ENCODE data around the gene ALX4. TPM values are rescaled to one million over a fixed set of nuclear protein-coding genes. Genes with fewer than 3 reads are reported as not detected.

Gene ALX4
- total and polyA plus RNA-seq, 2 experiments from 2014 or later: not detected

- H3K27me3 ChIP-seq (ENCODE audit: insufficient read depth): no peaks in the 10 kb centered on the region
- TF ChIP-seq JUNB (IDR thresholded peaks at IDR 0.05; ENCODE audit: unreplicated experiment): no peak
- no peak for TF ChIP-seq CREB1 (CRISPR knock-in tag; IDR thresholded peaks at IDR 0.05; ENCODE audit: low read depth)
- no peak for TF ChIP-seq POLR2AphosphoS5 (IDR thresholded peaks at IDR 0.05; ENCODE audit: low read depth)
- TF ChIP-seq EZH2phosphoT487 (IDR thresholded peaks at IDR 0.05; ENCODE audit: unreplicated experiment): no peak
- no peak for TF ChIP-seq STAT1 (IDR thresholded peaks at IDR 0.05; ENCODE audit: unreplicated experiment)
- no peak for TF ChIP-seq EZH2 (IDR thresholded peaks at IDR 0.05; ENCODE audit: low read depth, unreplicated experiment)
- no peak overlapping the region for H3K4me3 ChIP-seq
- peaks cover 24% of the 10 kb centered on the region for H3K9me2 ChIP-seq (ENCODE audit: insufficient read depth)
- H4K20me1 ChIP-seq (replicated peaks; ENCODE audit: insufficient read depth): no peaks in the 10 kb centered on the region
- H3K36me3 ChIP-seq (ENCODE audit: insufficient read depth): peaks cover under 1% of the 10 kb centered on the region; the same call in 1 of the 2 replicates
- peaks cover 39% of the 10 kb centered on the region for H3K4me1 Mint-ChIP-seq
- peaks cover 10% of the 10 kb centered on the region for H3K27me3 Mint-ChIP-seq (ENCODE audit: insufficient read depth, low read depth, poor library complexity)
- no peak overlapping the region for H3K27ac Mint-ChIP-seq
- no peak overlapping the region for H3K4me2 ChIP-seq
- H2AFZ ChIP-seq: no peak overlapping the region
- peaks cover 17% of the 10 kb centered on the region; the same call in 2 of the 3 replicates for H3K36me3 Mint-ChIP-seq (ENCODE audit: low read depth)
- 0 out of 3 replicates have a peak, but pooled peaks cover under 1% of the 10 kb centered on the region for H3K9me3 Mint-ChIP-seq
- no peak overlapping the region for H3K4me3 Mint-ChIP-seq
- 0 out of 2 replicates have a peak, but pooled peaks cover 4% of the 10 kb centered on the region for H3K79me2 ChIP-seq (replicated peaks; ENCODE audit: insufficient read depth)
- H3K27ac ChIP-seq (ENCODE audit: low read depth): no peak overlapping the region
- DNase-seq (ENCODE audit: low spot score) (no peak), ATAC-seq (no peak)
- no peaks in the 10 kb centered on the region for H3F3A ChIP-seq (replicated peaks; ENCODE audit: low read depth)
- peaks cover 26% of the 10 kb centered on the region for H3K4me1 ChIP-seq (ENCODE audit: insufficient read depth)
Observed at GRCh38 chr11:44246726-44247125, 63.2 kb downstream of the ALX4 start.

- no peak for DNase-seq (ENCODE audit: low spot score)
- H2AFZ ChIP-seq: no peak overlapping the region
- H4K20me1 ChIP-seq (replicated peaks; ENCODE audit: insufficient read depth): no peaks in the 10 kb centered on the region
- peaks cover 26% of the 10 kb centered on the region for H3K4me1 ChIP-seq (ENCODE audit: insufficient read depth)
- no peak overlapping the region; the same call in 1 of the 2 replicates for H3K4me3 ChIP-seq
- peaks cover 10% of the 10 kb centered on the region for H3K27me3 Mint-ChIP-seq (ENCODE audit: insufficient read depth, low read depth, poor library complexity)
- peaks cover 39% of the 10 kb centered on the region for H3K4me1 Mint-ChIP-seq
- H3K9me2 ChIP-seq (ENCODE audit: insufficient read depth): peaks cover 20% of the 10 kb centered on the region
- no peaks in the 10 kb centered on the region for H3K36me3 ChIP-seq (ENCODE audit: insufficient read depth)
- H3K27ac Mint-ChIP-seq: no peak overlapping the region
- H3K36me3 Mint-ChIP-seq (ENCODE audit: low read depth): peaks cover 11% of the 10 kb centered on the region; the same call in 2 of the 3 replicates
- H3K4me2 ChIP-seq: peak overlapping the region; percentile 65
- no peaks in the 10 kb centered on the region for H3K27me3 ChIP-seq (ENCODE audit: insufficient read depth)
- H3K27ac ChIP-seq (ENCODE audit: low read depth): peak overlapping the region; percentile 45; the same call in 1 of the 2 replicates
- H3K4me3 Mint-ChIP-seq: no peak overlapping the region
- H3K79me2 ChIP-seq (replicated peaks; ENCODE audit: insufficient read depth): 0 out of 2 replicates have a peak, but pooled peaks cover 4% of the 10 kb centered on the region
- H3K9me3 Mint-ChIP-seq: no peaks in the 10 kb centered on the region
- no peak for ATAC-seq
- no peaks in the 10 kb centered on the region for H3F3A ChIP-seq (replicated peaks; ENCODE audit: low read depth)
- no peak for TF ChIP-seq ETS1 (IDR thresholded peaks at IDR 0.05)
- TF ChIP-seq JUNB (IDR thresholded peaks at IDR 0.05; ENCODE audit: unreplicated experiment): no peak
- no peak for TF ChIP-seq NANOG (IDR thresholded peaks at IDR 0.05; ENCODE audit: borderline replicate concordance)
- TF ChIP-seq POLR2AphosphoS5 (IDR thresholded peaks at IDR 0.05; ENCODE audit: low read depth): no peak
- no peak for TF ChIP-seq EZH2phosphoT487 (IDR thresholded peaks at IDR 0.05; ENCODE audit: unreplicated experiment)
- TF ChIP-seq EZH2 (IDR thresholded peaks at IDR 0.05; ENCODE audit: low read depth, unreplicated experiment): no peak
- TF ChIP-seq CTCF (conservative IDR thresholded peaks at IDR 0.05; ENCODE audit: low read depth in 2 of 2): no peak
- no peak for TF ChIP-seq ZNF462 (CRISPR knock-in tag; IDR thresholded peaks at IDR 0.05)
Observed at GRCh38 chr11:44244639-44245310, 65.2 kb downstream of the ALX4 start.

All from GM23338 (cell line).